Mesenchymal stem cell (in vitro differentiated cells and primary cell): ENCODE results near the gene CEACAM16. TPM values are rescaled to one million over a fixed set of nuclear protein-coding genes. Genes with fewer than 3 reads are reported as not detected.

Experiments used
- DNase-seq: peaks from one replicate; pipeline ENCODE4 v3.0.0-alpha.2; 2013
- H2AFZ ChIP-seq: one replicate; pipeline ENCODE4 v1.6.1; 2013; ENCODE audit warnings: low read depth, mild to moderate bottlenecking, control low read depth, inconsistent platforms, low read length, moderate library complexity
- H2AK5ac ChIP-seq: 2 replicates; pipeline ENCODE4 v1.6.1; 2013; ENCODE audit warnings: low read length, moderate library complexity, mild to moderate bottlenecking, inconsistent platforms; ENCODE audit not compliant: severe bottlenecking
- H2BK120ac ChIP-seq: one replicate; pipeline ENCODE4 v1.6.1; 2013; ENCODE audit warnings: low read depth, mild to moderate bottlenecking, inconsistent platforms, low read length, moderate library complexity
- H2BK12ac ChIP-seq, 2 experiments: one replicate each; pipeline ENCODE4 v1.6.1; 2013; ENCODE audit warnings: inconsistent platforms in 2 of 2, low read length in 2 of 2, mild to moderate bottlenecking in 2 of 2, moderate library complexity in 2 of 2, control low read depth in 1 of 2
- H2BK15ac ChIP-seq: one replicate; pipeline ENCODE4 v1.6.1; 2013; ENCODE audit warnings: mild to moderate bottlenecking, low read depth, inconsistent platforms; ENCODE audit not compliant: poor library complexity, severe bottlenecking
- H2BK5ac ChIP-seq: 2 replicates; pipeline ENCODE4 v1.6.1; 2013; ENCODE audit warnings: low read depth, mild to moderate bottlenecking, low read length, control low read depth, inconsistent platforms; ENCODE audit not compliant: poor library complexity, severe bottlenecking
- H3K14ac ChIP-seq, 2 experiments: one replicate each; pipeline ENCODE4 v1.6.1; 2013; ENCODE audit warnings: inconsistent platforms in 2 of 2, low read length in 2 of 2, control low read depth in 1 of 2, mild to moderate bottlenecking in 1 of 2, moderate library complexity in 1 of 2
- H3K18ac ChIP-seq, 2 experiments: one replicate each; pipeline ENCODE4 v1.6.1; 2013; ENCODE audit warnings: inconsistent platforms in 2 of 2, low read length in 2 of 2, control low read depth in 1 of 2, low read depth in 1 of 2, mild to moderate bottlenecking in 1 of 2
- H3K23ac ChIP-seq, 2 experiments: one replicate each; pipeline ENCODE4 v1.6.1; 2013; ENCODE audit warnings: inconsistent platforms in 2 of 2, low read length in 2 of 2, mild to moderate bottlenecking in 2 of 2, moderate library complexity in 2 of 2, control low read depth in 1 of 2
- H3K27ac ChIP-seq: 2 replicates; pipeline ENCODE4 v1.5.1; 2013; ENCODE audit warnings: mild to moderate bottlenecking, moderate library complexity, low read length, control low read depth, inconsistent platforms; ENCODE audit not compliant: poor library complexity, severe bottlenecking
- H3K27me3 ChIP-seq, 2 experiments: 2 replicates each; pipeline versions ENCODE4 v1.6.1 to v1.7.0; 2013; ENCODE audit warnings: low read length in 2 of 2, mild to moderate bottlenecking in 2 of 2, moderate library complexity in 2 of 2, control low read depth in 1 of 2, inconsistent platforms in 1 of 2; ENCODE audit not compliant: control insufficient read depth in 1 of 2, insufficient read depth in 1 of 2
- H3K36me3 ChIP-seq, 2 experiments: 2 replicates each; pipeline versions ENCODE4 v1.6.1 to v1.7.0; 2013; ENCODE audit warnings: low read length in 2 of 2, control low read depth in 1 of 2, inconsistent platforms in 1 of 2, low read depth in 1 of 2, mild to moderate bottlenecking in 1 of 2; ENCODE audit not compliant: insufficient read depth in 2 of 2, control insufficient read depth in 1 of 2
- H3K4ac ChIP-seq, 2 experiments: one replicate each; pipeline ENCODE4 v1.6.1; 2013; ENCODE audit warnings: inconsistent platforms in 2 of 2, low read length in 2 of 2, mild to moderate bottlenecking in 2 of 2, moderate library complexity in 2 of 2, control low read depth in 1 of 2, low read depth in 1 of 2
- H3K4me1 ChIP-seq: 2 replicates; pipeline ENCODE4 v1.6.1; 2013; ENCODE audit warnings: low read depth, low read length, control low read depth; ENCODE audit not compliant: control insufficient read depth, insufficient read depth
- H3K4me2 ChIP-seq: 2 replicates; pipeline ENCODE4 v1.6.1; 2013; ENCODE audit warnings: low read length, mild to moderate bottlenecking, inconsistent platforms; ENCODE audit not compliant: poor library complexity, severe bottlenecking
- H3K4me3 ChIP-seq, 2 experiments: 2 replicates each; pipeline versions ENCODE4 v1.5.1 to v1.7.0; 2013; ENCODE audit warnings: low read length in 2 of 2, mild to moderate bottlenecking in 2 of 2, control low read depth in 1 of 2, low read depth in 1 of 2; ENCODE audit not compliant: insufficient read depth in 1 of 2
- H3K79me1 ChIP-seq: replicated peaks from 2 replicates; pipeline ENCODE4 v1.6.1; 2013; ENCODE audit warnings: mild to moderate bottlenecking, control low read depth, low read length, inconsistent platforms; ENCODE audit not compliant: poor library complexity, severe bottlenecking
- H3K9ac ChIP-seq: 2 replicates; pipeline ENCODE4 v1.7.0; 2013; ENCODE audit warnings: mild to moderate bottlenecking, low read length, moderate library complexity
- H3K9me3 ChIP-seq: 2 replicates; pipeline ENCODE4 v1.7.0; 2013; ENCODE audit warnings: mild to moderate bottlenecking, low read length; ENCODE audit not compliant: control insufficient read depth
- H4K8ac ChIP-seq: one replicate; pipeline ENCODE4 v1.6.1; 2013; ENCODE audit warnings: inconsistent platforms, mild to moderate bottlenecking, low read length, moderate library complexity
- H4K91ac ChIP-seq: one replicate; pipeline ENCODE4 v1.6.1; 2013; ENCODE audit warnings: mild to moderate bottlenecking, low read length, inconsistent platforms
- WGBS: methylation state at CpG from one replicate; pipeline ENCODE4 v1.1.7; 2013; ENCODE audit warnings: mixed read lengths; 5-methylcytosine and 5-hydroxymethylcytosine counted together
- polyA plus RNA-seq, 2 experiments: library from polyadenylated mRNA; stranded (reverse); fragments of 200-250 nt; gene quantifications; one replicate each; pipeline ENCODE4 v1.2.3, GENCODE V29; 2013

Gene CEACAM16
- polyA plus RNA-seq (2013, experiment 1 of 2), result not detected
- polyA plus RNA-seq (2013, experiment 2 of 2), result not detected

DNA sequence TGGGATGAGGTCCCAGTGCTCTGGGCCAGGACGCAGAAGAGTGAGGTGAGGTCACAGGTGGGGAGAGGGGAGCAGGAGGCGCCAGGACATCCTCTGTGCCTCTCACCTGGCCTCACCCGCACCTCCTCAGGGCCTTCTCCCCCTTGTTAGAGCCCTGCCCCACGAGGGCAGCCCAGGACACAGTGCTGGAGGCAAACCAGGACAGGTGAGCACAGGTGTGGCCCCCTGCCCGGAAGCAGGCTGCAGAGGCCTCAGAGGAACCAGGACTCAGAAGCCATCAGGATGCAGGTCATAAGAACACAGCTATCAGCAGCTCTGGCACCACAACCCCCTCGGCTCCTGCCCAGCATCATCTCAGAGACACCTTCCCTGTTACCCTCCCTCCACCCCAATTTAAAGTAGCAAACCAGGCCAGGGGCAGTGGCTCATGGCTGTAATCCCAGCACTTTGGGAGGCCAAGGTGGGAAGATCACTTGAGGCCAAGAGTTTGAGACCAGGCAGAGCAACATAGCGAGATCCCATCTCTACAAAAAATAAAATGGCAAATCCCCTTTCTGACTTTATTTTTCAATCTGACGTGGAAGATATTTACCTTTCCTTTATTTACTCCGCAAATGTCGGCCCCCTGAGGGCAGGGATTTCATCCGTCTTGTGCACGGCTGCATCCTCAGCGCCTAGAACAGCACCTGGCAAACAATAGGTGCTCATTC lies at the start of gene CEACAM16:
Gene CEACAM16 (plus strand): TSS at position 660 of the 710 bp plus-strand sequence. CDS start 2,306 bp downstream, outside the sequence.
- Histone ChIP-seq H3K79me1 (no peaks in the 10 kb centered on the region), H2BK15ac (no peak within 1 kb of the TSS), H3K36me3 (no peaks in the 10 kb centered on the region), H3K27me3 (peaks cover 10 to 34% of the 10 kb centered on the region in 2 experiments), H3K9ac (no peak within 1 kb of the TSS), H3K23ac (no peak within 1 kb of the TSS), H3K4me2 (no peak within 1 kb of the TSS), H3K4me1 (peaks cover 4% of the 10 kb centered on the region), H2BK12ac (no peak within 1 kb of the TSS), H2BK5ac (peak within 1 kb of the TSS; percentile 79), H2BK120ac (no peak within 1 kb of the TSS), H3K4me3 (no peak within 1 kb of the TSS), H2AK5ac (no peak within 1 kb of the TSS), H3K14ac (no peak within 1 kb of the TSS), H3K9me3 (no peaks in the 10 kb centered on the region), H3K18ac (no peak within 1 kb of the TSS), H4K91ac (no peak within 1 kb of the TSS), H4K8ac (no peak within 1 kb of the TSS), H2AFZ (no peak within 1 kb of the TSS), H3K4ac (no peak within 1 kb of the TSS), H3K27ac (no peak within 1 kb of the TSS)
- 81% methylated on average over 12 of the region's 13 CpGs for WGBS
- no peak for DNase-seq

DNA sequence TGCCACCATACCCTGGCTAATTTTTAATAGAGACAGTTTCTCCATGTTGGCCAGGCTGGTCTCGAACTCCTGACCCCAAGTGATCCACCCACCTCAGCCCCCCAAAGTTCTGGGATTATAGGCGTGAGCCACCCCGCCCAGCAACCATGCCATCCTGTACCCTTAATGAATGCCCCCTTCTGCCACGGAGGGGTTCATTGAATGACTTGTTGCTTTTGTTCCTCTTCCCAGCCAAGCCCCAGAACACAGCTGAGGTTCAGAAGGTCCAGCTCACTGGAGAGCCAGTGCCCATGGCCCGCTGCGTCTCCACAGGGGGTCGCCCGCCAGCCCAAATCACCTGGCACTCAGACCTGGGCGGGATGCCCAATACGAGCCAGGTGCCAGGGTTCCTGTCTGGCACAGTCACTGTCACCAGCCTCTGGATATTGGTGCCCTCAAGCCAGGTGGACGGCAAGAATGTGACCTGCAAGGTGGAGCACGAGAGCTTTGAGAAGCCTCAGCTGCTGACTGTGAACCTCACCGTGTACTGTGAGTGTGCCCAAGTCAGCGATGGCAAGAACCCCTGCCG lies 49.3 kb upstream of the CEACAM16 start:
- no peak for DNase-seq
- Histone ChIP-seq H4K91ac (no peak overlapping the region), H3K27me3 (no peaks in the 10 kb centered on the region), H3K27ac (no peak overlapping the region), H2AK5ac (no peak overlapping the region), H2BK12ac (no peak overlapping the region), H2AFZ (no peak overlapping the region), H2BK5ac (no peak overlapping the region), H3K9me3 (no peaks in the 10 kb centered on the region), H2BK15ac (no peak overlapping the region), H4K8ac (no peak overlapping the region), H3K9ac (no peak overlapping the region), H3K4me1 (peaks cover 16% of the 10 kb centered on the region), H2BK120ac (no peak overlapping the region), H3K18ac (no peak overlapping the region), H3K36me3 (peaks cover 46 to 79% of the 10 kb centered on the region in 2 experiments), H3K79me1 (peaks cover 41% of the 10 kb centered on the region), H3K4me3 (no peak overlapping the region), H3K4ac (no peak overlapping the region), H3K4me2 (no peak overlapping the region), H3K23ac (peak overlapping the region in 1 of 2 experiments; percentile 27), H3K14ac (no peak overlapping the region)
- 98% methylated on average over 15 of the region's 15 CpGs for WGBS

GRCh38 chr19:44653343-44653742 lies 45.6 kb upstream of the CEACAM16 start:
- Histone ChIP-seq H3K18ac (no peak overlapping the region), H3K36me3 (peaks cover 61 to 86% of the 10 kb centered on the region in 2 experiments), H2BK15ac (no peak overlapping the region), H2BK120ac (no peak overlapping the region), H3K27ac (no peak overlapping the region), H3K79me1 (peaks cover 45% of the 10 kb centered on the region), H3K9ac (no peak overlapping the region), H3K14ac (no peak overlapping the region), H2AK5ac (no peak overlapping the region), H4K91ac (no peak overlapping the region), H3K4ac (no peak overlapping the region), H4K8ac (no peak overlapping the region), H3K27me3 (no peaks in the 10 kb centered on the region), H3K9me3 (no peaks in the 10 kb centered on the region), H3K4me3 (no peak overlapping the region), H2BK12ac (no peak overlapping the region), H3K23ac (peak overlapping the region in 1 of 2 experiments; percentile 67), H3K4me1 (peaks cover 9% of the 10 kb centered on the region), H3K4me2 (no peak overlapping the region), H2AFZ (no peak overlapping the region), H2BK5ac (no peak overlapping the region)
- no peak for DNase-seq
- 98% methylated on average over 5 of the region's 5 CpGs for WGBS

DNA sequence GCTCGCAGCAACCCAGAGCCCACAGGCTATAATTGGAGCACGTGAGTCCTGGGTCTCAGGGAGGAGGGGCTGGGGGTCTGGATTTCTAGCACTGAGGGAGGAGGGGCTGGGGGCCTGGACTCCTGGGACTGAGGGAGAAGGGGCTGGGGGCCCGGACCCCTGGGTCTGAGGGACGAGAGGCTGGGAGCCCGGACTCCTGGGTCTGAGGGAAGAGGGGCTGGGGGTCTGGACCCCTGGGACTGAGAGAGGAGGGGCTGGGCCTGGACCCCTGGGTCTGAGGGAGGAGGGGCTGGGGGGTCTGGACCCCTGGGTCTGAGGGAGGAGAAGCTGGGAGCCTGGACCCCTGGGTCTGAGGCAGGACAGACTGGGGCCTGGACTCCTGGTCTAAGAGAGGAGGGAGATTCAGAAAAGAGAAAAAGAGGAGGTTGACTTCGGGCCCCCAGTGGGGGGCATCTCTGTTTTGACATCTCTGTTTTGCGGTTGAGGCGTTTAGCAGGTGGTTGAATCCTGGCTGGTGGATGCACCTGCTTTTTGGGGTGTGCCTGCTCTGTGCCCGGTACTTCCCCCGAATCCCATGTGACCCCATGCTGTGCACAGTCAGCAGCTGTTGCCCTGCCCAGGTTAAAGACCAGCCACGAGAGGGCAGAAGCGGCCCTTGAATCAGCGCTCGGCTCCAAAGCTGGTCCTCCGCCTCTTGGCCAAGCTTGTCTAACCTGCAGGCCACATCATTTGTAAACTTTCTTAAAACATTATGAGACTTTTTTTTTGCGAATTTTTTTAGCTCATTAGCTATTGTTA lies 44.8 kb upstream of the CEACAM16 start:
- Histone ChIP-seq H3K9ac (no peak overlapping the region), H2BK12ac (no peak overlapping the region), H3K79me1 (peaks cover 46% of the 10 kb centered on the region), H2BK120ac (no peak overlapping the region), H3K4me1 (peaks cover 7% of the 10 kb centered on the region), H4K8ac (no peak overlapping the region), H3K27ac (no peak overlapping the region), H2AFZ (no peak overlapping the region), H3K4me2 (no peak overlapping the region), H3K18ac (no peak overlapping the region), H2BK5ac (no peak overlapping the region), H3K23ac (no peak overlapping the region), H3K14ac (no peak overlapping the region), H3K36me3 (peaks cover 65 to 88% of the 10 kb centered on the region in 2 experiments), H2BK15ac (no peak overlapping the region), H3K4me3 (no peak overlapping the region), H4K91ac (no peak overlapping the region), H3K9me3 (no peaks in the 10 kb centered on the region), H3K4ac (no peak overlapping the region), H2AK5ac (no peak overlapping the region), H3K27me3 (no peaks in the 10 kb centered on the region)
- WGBS, result 82% methylated on average over 14 of the region's 16 CpGs
- DNase-seq, result peak; percentile 52
